RWPE2 (cell line): ENCODE data around the gene NQO2.
"Not testable (repeated sequence)": the region's sequence is repeated elsewhere in the genome, so short reads cannot be mapped to it uniquely, and the experiment has no call there.

ENCODE experiments used
- ATAC-seq: fragments of 200-7000 bp; cut with Tn5 transposase; 3 replicates; pipeline ENCODE4 v1.9.1; 2021; ENCODE audit warnings: low read depth
- DNase-seq: peaks from one replicate; pipeline ENCODE4 v3.0.0-alpha.2; 2020; ENCODE audit warnings: low spot score
- H3K27ac ChIP-seq: fragments of 450-650 bp; 2 replicates; pipeline ENCODE4 v1.5.1; 2017; ENCODE audit warnings: mild to moderate bottlenecking; ENCODE audit not compliant: poor library complexity, severe bottlenecking
- H3K27me3 ChIP-seq: fragments of 250-450 bp; sonication (Bioruptor Pico); 2 replicates; pipeline ENCODE4 v1.5.1; 2021; ENCODE audit warnings: mild to moderate bottlenecking, moderate library complexity; ENCODE audit not compliant: insufficient read depth, poor library complexity, severe bottlenecking
- H3K36me3 ChIP-seq: fragments of 250-450 bp; sonication (Bioruptor Pico); 2 replicates; pipeline ENCODE4 v1.5.1; 2020; ENCODE audit warnings: low read depth, mild to moderate bottlenecking, moderate library complexity
- H3K4me1 ChIP-seq: fragments of 250-450 bp; sonication (Bioruptor Pico); 2 replicates; pipeline ENCODE4 v1.5.1; 2021; ENCODE audit warnings: mild to moderate bottlenecking, moderate library complexity; ENCODE audit not compliant: insufficient read depth, poor library complexity, severe bottlenecking
- H3K4me3 ChIP-seq: fragments of 250-450 bp; sonication (Bioruptor Pico); 2 replicates; pipeline ENCODE4 v1.5.1; 2021; ENCODE audit warnings: mild to moderate bottlenecking, moderate library complexity; ENCODE audit not compliant: severe bottlenecking
- H3K9me3 ChIP-seq: fragments of 250-450 bp; sonication (Bioruptor Pico); 2 replicates; pipeline ENCODE4 v1.5.1; 2021; ENCODE audit warnings: mild to moderate bottlenecking, moderate library complexity; ENCODE audit not compliant: severe bottlenecking
- TF ChIP-seq, protein P1 (sequence below): fragments of 450-650 bp; IDR thresholded peaks from one replicate; pipeline ENCODE4 v1.5.1; 2017; ENCODE audit warnings: mild to moderate bottlenecking, moderate library complexity; ENCODE audit not compliant: poor library complexity, severe bottlenecking

The NQO2 gene

GRCh38 chr6:2969549-2969948 is 30.1 kb upstream of the NQO2 start:
- no peak for DNase-seq
- H3K36me3 ChIP-seq: no peaks in the 10 kb centered on the region
- TF ChIP-seq, protein P1, sequence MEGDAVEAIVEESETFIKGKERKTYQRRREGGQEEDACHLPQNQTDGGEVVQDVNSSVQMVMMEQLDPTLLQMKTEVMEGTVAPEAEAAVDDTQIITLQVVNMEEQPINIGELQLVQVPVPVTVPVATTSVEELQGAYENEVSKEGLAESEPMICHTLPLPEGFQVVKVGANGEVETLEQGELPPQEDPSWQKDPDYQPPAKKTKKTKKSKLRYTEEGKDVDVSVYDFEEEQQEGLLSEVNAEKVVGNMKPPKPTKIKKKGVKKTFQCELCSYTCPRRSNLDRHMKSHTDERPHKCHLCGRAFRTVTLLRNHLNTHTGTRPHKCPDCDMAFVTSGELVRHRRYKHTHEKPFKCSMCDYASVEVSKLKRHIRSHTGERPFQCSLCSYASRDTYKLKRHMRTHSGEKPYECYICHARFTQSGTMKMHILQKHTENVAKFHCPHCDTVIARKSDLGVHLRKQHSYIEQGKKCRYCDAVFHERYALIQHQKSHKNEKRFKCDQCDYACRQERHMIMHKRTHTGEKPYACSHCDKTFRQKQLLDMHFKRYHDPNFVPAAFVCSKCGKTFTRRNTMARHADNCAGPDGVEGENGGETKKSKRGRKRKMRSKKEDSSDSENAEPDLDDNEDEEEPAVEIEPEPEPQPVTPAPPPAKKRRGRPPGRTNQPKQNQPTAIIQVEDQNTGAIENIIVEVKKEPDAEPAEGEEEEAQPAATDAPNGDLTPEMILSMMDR: no peak
- H3K9me3 ChIP-seq: no peaks in the 10 kb centered on the region
- H3K4me1 ChIP-seq: no peaks in the 10 kb centered on the region
- no peaks in the 10 kb centered on the region for H3K27me3 ChIP-seq
- H3K4me3 ChIP-seq: no peak overlapping the region
- H3K27ac ChIP-seq: no peak overlapping the region
- no peak for ATAC-seq

GRCh38 chr6:2970034-2970685 is 29.5 kb upstream of the NQO2 start:
- Histone ChIP-seq H3K4me3 (peak overlapping the region; percentile 68), H3K27me3 (no peaks in the 10 kb centered on the region), H3K36me3 (no peaks in the 10 kb centered on the region), H3K9me3 (no peaks in the 10 kb centered on the region), H3K27ac (peak overlapping the region; percentile 82), H3K4me1 (no peaks in the 10 kb centered on the region)
- ATAC-seq (no peak), DNase-seq (no peak)
- TF ChIP-seq, protein P1: no peak

- Histone ChIP-seq H3K9me3 (no peaks in the 10 kb centered on the region), H3K4me1 (peaks cover 2% of the 10 kb centered on the region), H3K27me3 (no peaks in the 10 kb centered on the region), H3K36me3 (no peaks in the 10 kb centered on the region), H3K27ac (peak overlapping the region; percentile 82), H3K4me3 (peak overlapping the region; percentile 68)
- ATAC-seq (peak; percentile 78), DNase-seq (no peak)
- TF ChIP-seq, protein P1: no peak
Measured at GRCh38 chr6:2970753-2971419, 28.8 kb upstream of the NQO2 start.

- peak within 1 kb of the TSS; percentile 82 for H3K27ac ChIP-seq
- peaks cover 8% of the 10 kb centered on the region for H3K4me1 ChIP-seq
- DNase-seq: no peak
Measured at GRCh38 chr6:2971420-2972218, 28.1 kb upstream of the NQO2 start, which contains the start of gene SERPINB6. Gene SERPINB6, minus strand, starts transcription at chr6:2971567. Its CDS starts 12,235 bp downstream, at chr6:2959332.

GRCh38 chr6:2972219-2972487 is 27.5 kb upstream of the NQO2 start:
- peak overlapping the region; percentile 82 for H3K27ac ChIP-seq
- not testable (repeated sequence) for H3K9me3 ChIP-seq, H3K4me3 ChIP-seq, DNase-seq, ATAC-seq, H3K36me3 ChIP-seq, H3K27me3 ChIP-seq
- H3K4me1 ChIP-seq: peaks cover 13% of the 10 kb centered on the region

More at GRCh38 chr6:2971420-2972218, 28.1 kb upstream of the NQO2 start, which contains the start of gene SERPINB6:
- H3K9me3 ChIP-seq: no peaks in the 10 kb centered on the region
- peak; percentile 76 for ATAC-seq
- TF ChIP-seq, protein P1: no peak
- peak within 1 kb of the TSS; percentile 68 for H3K4me3 ChIP-seq
- no peaks in the 10 kb centered on the region for H3K27me3 ChIP-seq
- H3K36me3 ChIP-seq: no peaks in the 10 kb centered on the region

GRCh38 chr6:2972685-2973084 is 27.0 kb upstream of the NQO2 start:
- not testable (repeated sequence) for H3K36me3 ChIP-seq, H3K9me3 ChIP-seq, H3K4me3 ChIP-seq, ATAC-seq, H3K27me3 ChIP-seq, H3K27ac ChIP-seq, DNase-seq
- H3K4me1 ChIP-seq: peaks cover 15% of the 10 kb centered on the region

- not testable (repeated sequence) for ATAC-seq, H3K27me3 ChIP-seq, H3K4me3 ChIP-seq, DNase-seq, H3K27ac ChIP-seq, H3K9me3 ChIP-seq, H3K36me3 ChIP-seq
- peaks cover 15% of the 10 kb centered on the region for H3K4me1 ChIP-seq
Measured at GRCh38 chr6:2973180-2973579, 26.5 kb upstream of the NQO2 start.
